NCI-H345 (cell line): ENCODE results near the gene ARL8A.
"Not testable (repeated sequence)": the region's sequence is repeated elsewhere in the genome, so short reads cannot be mapped to it uniquely, and the experiment has no call there.

Experiments used
- DNase-seq: peaks from one replicate; lab custom pipeline; 2025; lab: John Stamatoyannopoulos, UW

The ARL8A gene

DNA sequence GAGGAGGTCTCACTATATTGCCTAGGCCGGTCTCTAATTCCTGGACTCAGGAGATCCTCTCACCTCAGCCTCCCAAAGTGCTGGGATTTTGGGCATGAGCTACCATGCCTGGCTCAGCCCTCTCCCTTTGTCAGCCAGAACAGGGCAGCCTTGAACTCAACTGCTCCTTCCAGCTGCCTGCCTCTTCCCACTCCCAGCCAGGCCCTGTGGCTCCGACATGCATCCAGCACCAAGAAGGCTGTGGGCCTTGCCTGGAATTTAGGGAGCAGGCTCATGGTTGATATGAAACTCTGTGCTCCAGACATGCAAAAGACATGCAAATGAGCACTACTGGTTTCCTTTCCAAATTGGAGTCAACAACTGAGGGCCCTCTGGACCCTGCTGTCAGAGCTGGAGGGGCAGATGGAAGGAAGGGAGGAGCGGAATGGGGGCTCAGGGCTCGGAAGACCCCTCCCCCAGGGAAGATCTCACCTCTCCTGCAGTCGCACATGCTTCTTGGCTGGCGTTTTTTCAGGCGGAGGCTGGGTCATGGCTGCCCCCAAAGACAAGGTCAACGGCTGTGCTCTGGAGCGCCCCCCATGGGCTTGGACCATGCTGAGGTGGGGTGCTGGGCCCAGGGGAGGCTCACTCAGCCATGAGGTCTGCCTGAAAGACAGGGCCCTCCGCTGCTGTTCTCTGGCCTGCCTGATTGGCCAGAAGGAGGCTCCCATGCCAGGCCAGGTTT lies 14.4 kb upstream of the ARL8A start:
- DNase-seq, result no peak

GRCh38 chr1:202157945-202158344 lies 13.4 kb upstream of the ARL8A start:
- DNase-seq, result no peak

DNA sequence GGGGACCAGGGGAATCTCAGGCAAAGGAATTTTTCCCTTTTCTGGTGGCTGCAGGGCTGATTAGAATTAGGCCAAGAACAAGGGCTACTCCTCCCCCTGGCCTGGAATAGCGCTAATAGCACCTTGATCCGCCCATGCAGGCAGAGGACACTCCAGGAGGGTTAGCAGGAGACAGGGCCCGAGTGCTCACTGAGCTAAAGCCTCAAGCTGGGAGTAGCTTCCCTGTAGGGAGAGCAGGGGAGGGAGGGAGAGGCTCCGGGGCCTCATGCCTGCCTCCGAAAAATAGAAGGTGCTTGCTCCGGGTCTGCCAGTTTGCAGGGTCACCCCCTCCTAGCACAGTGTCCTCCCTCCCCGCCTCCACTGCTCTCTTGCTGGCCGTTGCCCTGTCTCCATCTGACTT lies 12.1 kb upstream of the ARL8A start:
- no peak for DNase-seq

GRCh38 chr1:202155478-202156021 lies 11.0 kb upstream of the ARL8A start:
- peak; percentile 3 for DNase-seq

GRCh38 chr1:202154766-202155477 lies 10.4 kb upstream of the ARL8A start:
- peak; percentile 8 for DNase-seq

DNA sequence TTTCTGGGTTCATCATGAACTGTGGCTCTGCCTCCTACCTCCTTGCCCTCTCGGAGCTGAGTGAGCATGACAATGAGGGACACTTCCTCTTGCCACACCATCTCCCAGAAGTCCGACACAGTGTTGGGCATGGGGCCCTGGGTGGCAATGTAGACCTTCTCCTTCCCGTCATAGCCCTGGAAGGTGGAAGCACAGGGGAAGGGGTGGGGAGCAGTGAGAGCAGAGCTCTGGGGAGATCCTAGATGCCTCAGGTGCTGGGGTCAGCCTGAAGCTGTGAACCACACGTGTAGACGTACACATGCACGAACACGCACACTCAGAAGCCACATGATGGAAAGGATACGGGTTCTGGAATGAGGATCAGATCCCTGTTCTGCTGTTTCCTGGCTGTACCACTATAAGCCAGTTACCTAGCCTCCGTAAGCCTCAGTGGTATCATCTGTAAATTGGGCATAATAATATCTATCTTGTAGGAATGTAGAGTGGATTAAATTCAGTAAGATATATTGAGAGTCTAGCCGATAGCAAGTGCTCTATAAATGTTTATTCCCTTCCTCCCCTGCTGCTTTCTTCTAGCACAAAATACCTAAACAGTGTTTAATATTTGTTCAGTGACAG lies 9.7 kb upstream of the ARL8A start:
- no peak for DNase-seq

GRCh38 chr1:202153284-202153683 lies 8.7 kb upstream of the ARL8A start:
- DNase-seq, result no peak

GRCh38 chr1:202152399-202152798 lies 7.9 kb upstream of the ARL8A start:
- DNase-seq, result no peak

- DNase-seq, result no peak
Measured at GRCh38 chr1:202151045-202151444, 6.5 kb upstream of the ARL8A start.

DNA sequence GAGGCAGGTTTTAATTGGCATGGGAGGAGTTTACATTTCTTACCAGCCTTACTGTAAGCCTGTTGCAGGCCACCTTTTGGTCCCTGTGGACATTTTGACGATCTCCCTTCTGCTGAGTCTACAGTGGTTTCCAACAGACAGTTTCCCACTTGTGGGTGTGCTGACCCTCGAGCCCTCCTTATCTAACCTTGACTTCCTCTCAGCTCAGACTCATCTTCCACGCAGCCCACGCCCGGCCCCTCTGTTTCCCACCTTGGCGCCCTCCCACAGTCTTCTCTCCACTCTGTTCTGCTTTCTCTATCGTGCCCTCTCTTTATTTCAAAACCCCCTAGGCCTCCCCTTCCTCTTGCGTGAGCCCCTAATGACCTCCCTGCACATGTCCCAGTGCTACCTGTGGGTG lies 6.1 kb upstream of the ARL8A start:
- no peak for DNase-seq

- no peak for DNase-seq
Measured at GRCh38 chr1:202150187-202150586, 5.7 kb upstream of the ARL8A start.

GRCh38 chr1:202149566-202149965 lies 5.0 kb upstream of the ARL8A start:
- no peak for DNase-seq

DNA sequence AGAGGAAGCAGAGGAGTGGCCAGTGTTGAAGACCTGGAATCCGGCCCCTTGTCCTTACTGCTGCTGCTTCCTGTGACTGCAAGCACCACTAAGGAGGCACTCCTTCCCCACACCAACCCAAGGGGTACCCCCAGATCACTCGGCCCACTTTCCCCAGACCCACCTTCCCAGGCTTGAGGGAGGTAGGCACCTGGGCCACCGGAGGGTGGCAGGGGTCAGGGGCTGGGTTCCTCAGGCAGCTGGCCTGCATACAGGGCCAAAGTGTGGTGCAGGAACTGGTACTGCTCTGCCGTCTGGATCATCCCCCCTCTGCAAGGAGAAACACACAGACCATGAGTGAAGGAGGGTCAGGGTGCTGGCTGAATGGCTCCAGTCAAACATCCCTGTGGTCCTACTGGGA lies 3.9 kb upstream of the ARL8A start:
- no peak for DNase-seq

DNA sequence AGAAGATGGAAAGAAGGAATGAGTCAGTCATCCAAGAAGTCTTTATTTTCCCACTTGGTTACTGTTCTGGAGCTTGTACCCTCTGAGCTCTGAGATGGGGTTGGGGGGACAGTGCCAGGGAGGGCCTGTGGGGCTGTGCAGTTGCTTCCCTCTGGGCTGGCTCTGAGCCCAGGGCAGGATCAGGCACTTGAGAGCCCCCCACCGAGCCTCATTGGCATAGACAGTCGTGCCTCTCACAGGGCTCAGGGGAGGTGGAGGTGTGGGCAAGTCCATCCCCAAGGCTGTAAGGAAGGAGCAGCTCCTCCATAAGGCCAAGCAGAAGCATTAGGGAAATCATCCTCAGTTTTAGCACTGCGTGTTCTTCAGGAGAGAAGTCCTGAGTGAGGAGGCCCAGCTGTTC lies 2.5 kb upstream of the ARL8A start:
- DNase-seq, result peak; percentile 30

DNA sequence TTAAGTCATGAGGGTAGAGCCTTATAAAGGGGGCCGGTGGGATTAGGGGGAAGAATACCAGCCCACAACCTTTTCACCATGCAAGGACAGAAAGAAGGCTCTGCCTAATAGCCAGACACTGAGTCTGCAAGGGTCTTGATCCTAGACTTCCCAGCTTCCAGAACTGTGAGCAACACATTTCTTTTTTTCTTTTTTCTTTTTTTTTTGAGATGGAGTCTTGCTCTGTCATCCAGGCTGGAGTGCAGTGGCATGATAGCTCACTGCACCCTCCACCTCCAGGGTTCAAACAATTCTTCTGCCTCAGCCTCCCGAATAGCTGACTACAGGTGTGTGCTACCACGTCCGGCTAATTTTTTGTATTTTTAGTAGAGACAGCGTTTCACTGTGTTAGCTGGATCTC lies 1.7 kb upstream of the ARL8A start:
- DNase-seq, result no peak

DNA sequence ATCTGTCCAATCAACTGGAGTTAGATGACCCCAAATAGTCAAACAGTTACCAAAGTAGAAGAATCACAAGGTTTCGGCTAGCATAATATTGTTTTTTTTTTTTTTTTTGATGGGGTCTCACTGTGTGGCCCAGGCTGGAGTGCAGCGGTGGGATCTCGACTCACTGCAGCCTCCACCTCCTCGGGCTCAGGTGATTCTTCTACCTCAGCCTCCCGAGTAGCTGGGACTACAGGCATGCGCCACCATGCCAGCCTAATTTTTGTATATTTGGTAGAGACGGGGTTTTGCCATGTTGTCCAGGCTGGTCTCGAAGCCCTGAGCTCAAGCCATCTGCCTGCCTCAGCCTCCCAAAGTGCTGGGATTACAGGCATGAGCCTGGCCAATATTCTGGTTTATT lies 1.2 kb upstream of the ARL8A start:
- DNase-seq, result not testable (repeated sequence)

GRCh38 chr1:202145068-202145743 lies 669 bp upstream of the ARL8A start:
- DNase-seq, result no peak

- DNase-seq, result peak; percentile 24
Measured at GRCh38 chr1:202143768-202144401, 652 bp downstream of the ARL8A start.

DNA sequence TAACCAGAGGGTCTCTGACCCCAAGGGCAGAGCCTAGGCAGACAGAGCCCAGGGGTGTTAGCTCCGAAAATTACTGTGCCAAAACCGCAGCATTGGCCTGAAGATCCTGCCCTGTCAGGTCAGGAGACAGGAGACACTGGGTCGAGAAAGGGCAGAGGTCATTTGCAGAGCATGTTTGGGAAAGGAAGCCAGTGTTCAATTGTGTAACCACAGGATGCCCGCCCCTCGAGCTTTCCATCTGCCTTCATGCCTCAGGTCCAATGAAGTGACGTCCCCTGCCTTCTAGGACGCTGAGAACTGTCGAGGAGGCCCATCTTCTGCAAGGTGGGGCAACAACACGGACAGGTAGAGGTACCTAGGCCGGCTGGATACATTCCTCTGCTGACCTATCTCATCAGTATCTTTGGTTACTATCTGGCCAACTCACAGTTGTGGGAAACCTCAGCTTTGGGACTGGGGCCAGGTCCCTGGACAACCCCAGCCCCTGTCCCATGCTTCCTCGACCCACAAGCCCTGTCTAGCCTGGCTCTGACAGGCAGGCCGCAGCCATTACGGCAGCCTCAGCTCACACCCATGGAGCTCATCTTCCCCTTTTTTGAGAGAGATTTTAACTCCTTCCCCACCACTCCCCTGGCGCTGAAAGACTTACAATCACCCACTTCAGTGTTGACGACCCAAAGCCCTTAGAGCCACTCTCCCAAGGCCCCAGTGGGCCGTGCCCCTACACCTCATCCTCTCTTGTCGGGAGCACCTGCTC lies 1.3 kb downstream of the ARL8A start:
- no peak for DNase-seq

- not testable (repeated sequence) for DNase-seq
Measured at GRCh38 chr1:202141468-202141867, 3.1 kb downstream of the ARL8A start.

GRCh38 chr1:202140833-202141232 lies 3.7 kb downstream of the ARL8A start:
- no peak for DNase-seq
